ENCODE results near the gene NMS. TPM values are rescaled to one million over a fixed set of nuclear protein-coding genes. Genes with fewer than 3 reads are reported as not detected.

NMS gene
- total and polyA plus RNA-seq, 2 of the 13 experiments (the other 11 are each of a cell fraction or from before 2014, with no cell fraction given) = not detected

GRCh38 chr2:100470898-100471514, 724 bp downstream of the NMS start (continued):
- TF ChIP-seq ARNTL (CRISPR knock-in tag; IDR thresholded peaks at IDR 0.05) = 0 out of 2 replicates have a peak, but pooled peaks have one; percentile 33
- no peak for TF ChIP-seq DNMT1 (CRISPR knock-in tag; IDR thresholded peaks at IDR 0.05)
- TF ChIP-seq ZSCAN25 (CRISPR knock-in tag; IDR thresholded peaks at IDR 0.05) = 0 out of 2 replicates have a peak, but pooled peaks have one; percentile 29
- TF ChIP-seq KLF13 (CRISPR knock-in tag; IDR thresholded peaks at IDR 0.05) = 0 out of 2 replicates have a peak, but pooled peaks have one; percentile 23
- TF ChIP-seq BRF2 (CRISPR knock-in tag; IDR thresholded peaks at IDR 0.05) = no peak
- peak; percentile 84 for TF ChIP-seq NKX3-1 (CRISPR knock-in tag; IDR thresholded peaks at IDR 0.05)
- TF ChIP-seq AHDC1 (CRISPR knock-in tag; IDR thresholded peaks at IDR 0.05; ENCODE audit: borderline replicate concordance) = 0 out of 2 replicates have a peak, but pooled peaks have one; percentile 18
- TF ChIP-seq FOXP1 (IDR thresholded peaks at IDR 0.05) = no peak
- peak; percentile 14; the same call in 1 of the 2 replicates for TF ChIP-seq FOXP1 (CRISPR knock-in tag; IDR thresholded peaks at IDR 0.05)
- TF ChIP-seq PRDM15 (CRISPR knock-in tag; IDR thresholded peaks at IDR 0.05) = 0 out of 2 replicates have a peak, but pooled peaks have one; percentile 32
- no peak for TF ChIP-seq ZNF546 (CRISPR knock-in tag; conservative IDR thresholded peaks at IDR 0.05)
- TF ChIP-seq ZNF672 (CRISPR knock-in tag; IDR thresholded peaks at IDR 0.05) = no peak
- no peak for TF ChIP-seq JUN (CRISPR knock-in tag; IDR thresholded peaks at IDR 0.05)
- TF ChIP-seq ZNF710 (CRISPR knock-in tag; IDR thresholded peaks at IDR 0.05; ENCODE audit: borderline replicate concordance) = no peak
- no peak for TF ChIP-seq AGO1 (IDR thresholded peaks at IDR 0.05; ENCODE audit: low read depth, low read length, poor library complexity, severe bottlenecking)
- TF ChIP-seq TOPORS (CRISPR knock-in tag; IDR thresholded peaks at IDR 0.05) = 0 out of 2 replicates have a peak, but pooled peaks have one; percentile 31
- no peak for TF ChIP-seq ZNF652 (CRISPR knock-in tag; IDR thresholded peaks at IDR 0.05; ENCODE audit: borderline replicate concordance, low read depth)
